HG03196 (cell line): ENCODE data around the gene LNX1.

Experiments used
- ATAC-seq: cut with Tn5 transposase; IDR thresholded peaks from one replicate; pipeline ENCODE4 v1.9.1; 2021; ENCODE audit not compliant: unreplicated experiment

Gene LNX1

GRCh38 chr4:53537606-53538005 is 53.7 kb downstream of the LNX1 start:
- no peak for ATAC-seq

- no peak for ATAC-seq
Measured at GRCh38 chr4:53536328-53536727, 55.0 kb downstream of the LNX1 start.

- no peak for ATAC-seq
Measured at GRCh38 chr4:53535567-53535966, 55.7 kb downstream of the LNX1 start.

GRCh38 chr4:53534684-53535083 is 56.6 kb downstream of the LNX1 start:
- ATAC-seq: no peak

DNA sequence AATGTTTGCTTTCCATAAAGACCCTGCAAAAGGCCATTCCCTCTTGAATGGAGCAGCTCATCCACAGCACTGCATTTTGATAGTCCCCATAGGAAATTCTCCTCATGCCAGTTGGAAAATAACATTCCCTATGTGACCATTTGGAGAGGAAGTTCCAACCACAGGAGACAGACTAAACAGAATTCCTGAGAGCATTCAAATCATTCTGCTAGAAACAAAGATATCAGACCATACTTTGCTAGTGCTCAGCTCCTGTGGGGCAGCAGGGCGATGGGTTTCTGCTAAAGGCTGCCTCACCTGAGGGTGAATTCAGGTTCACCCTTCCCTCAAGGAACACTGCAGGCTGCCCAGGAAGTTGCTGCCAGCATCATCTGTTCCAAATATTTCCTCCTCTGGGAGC is 58.8 kb downstream of the LNX1 start:
- ATAC-seq: no peak

- no peak for ATAC-seq
Measured at GRCh38 chr4:53531585-53532224, 59.6 kb downstream of the LNX1 start.

DNA sequence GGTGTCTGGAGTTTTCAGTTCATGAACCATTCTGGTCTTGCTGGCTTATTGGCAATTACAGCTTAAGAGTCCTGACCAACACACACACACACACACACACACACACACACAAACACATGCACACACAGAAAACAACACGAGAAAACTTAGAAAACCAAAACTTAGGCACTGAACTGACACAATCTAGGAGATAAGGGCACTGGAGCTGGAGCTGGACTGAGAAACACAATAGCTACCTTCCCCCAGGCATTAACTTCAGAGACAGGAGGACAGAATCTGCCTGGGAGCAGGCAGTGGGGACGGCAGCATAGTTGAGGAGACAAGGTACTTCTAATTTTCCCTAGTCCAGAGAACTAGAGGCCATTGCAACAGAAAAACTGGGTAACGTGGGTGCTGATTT is 62.3 kb downstream of the LNX1 start:
- no peak for ATAC-seq

DNA sequence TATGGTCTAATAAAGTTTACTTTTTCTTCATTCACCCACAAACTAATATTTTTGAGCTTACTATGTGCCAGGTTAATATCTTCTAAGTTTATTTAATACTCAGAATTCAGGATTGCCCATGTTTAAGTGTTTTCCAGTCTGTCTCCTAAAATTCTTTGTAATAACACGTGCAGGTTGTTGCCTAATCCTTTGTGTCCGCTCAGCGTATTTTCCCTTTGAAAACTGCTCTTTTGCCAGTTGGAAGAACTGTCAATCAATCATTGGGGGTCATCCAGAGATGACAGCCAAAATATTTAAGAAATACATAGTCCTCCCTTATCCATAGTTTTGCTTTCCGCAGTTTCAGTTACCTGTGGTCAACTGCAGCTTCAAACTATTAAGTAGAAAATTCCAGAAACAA is 63.4 kb downstream of the LNX1 start:
- ATAC-seq: no peak

- ATAC-seq: no peak
Measured at GRCh38 chr4:53527326-53527725, 64.0 kb downstream of the LNX1 start.

DNA sequence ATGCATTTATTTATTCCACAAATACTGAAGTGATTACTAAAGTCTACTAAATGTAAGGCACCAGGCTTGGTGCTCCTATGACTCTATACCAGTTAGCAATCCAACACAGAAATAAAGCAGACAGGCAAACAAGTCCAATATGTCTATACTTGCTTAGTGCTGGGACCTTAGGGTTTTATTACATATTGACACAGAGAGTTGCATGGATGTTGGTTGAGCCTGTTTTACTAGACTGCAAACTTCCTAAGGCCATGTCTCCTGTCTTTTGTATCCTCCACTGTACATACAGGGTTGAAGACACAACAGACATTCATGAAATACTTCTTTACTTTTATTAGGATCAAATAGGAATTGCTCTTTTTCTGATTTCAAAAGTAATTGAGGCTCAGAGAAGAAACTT is 69.0 kb downstream of the LNX1 start:
- no peak for ATAC-seq

GRCh38 chr4:53520116-53520515 is 71.2 kb downstream of the LNX1 start:
- ATAC-seq: no peak

GRCh38 chr4:53518807-53519206 is 72.5 kb downstream of the LNX1 start:
- ATAC-seq: no peak

GRCh38 chr4:53515076-53515475 is 76.2 kb downstream of the LNX1 start:
- no peak for ATAC-seq

DNA sequence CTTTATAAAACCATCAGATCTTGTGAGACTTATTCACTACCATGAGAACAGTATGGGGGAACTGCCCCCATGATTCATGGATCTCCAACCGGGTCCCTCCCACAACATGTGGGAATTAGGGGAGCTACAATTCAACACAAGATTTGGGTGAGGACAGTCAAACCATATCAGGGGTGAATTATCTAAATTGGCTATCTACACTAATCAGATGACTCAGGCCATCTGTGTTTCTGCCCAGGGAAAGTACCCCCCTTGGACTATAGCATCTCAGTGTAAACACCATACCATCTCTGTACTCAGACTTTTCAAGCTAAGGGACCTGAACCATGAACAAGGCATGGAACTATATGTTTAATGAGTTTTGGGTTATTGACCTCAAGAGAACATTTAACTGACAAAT is 76.8 kb downstream of the LNX1 start:
- ATAC-seq: no peak

- ATAC-seq: no peak
Measured at GRCh38 chr4:53512608-53513007, 78.7 kb downstream of the LNX1 start.

GRCh38 chr4:53511014-53511413 is 80.3 kb downstream of the LNX1 start:
- no peak for ATAC-seq

DNA sequence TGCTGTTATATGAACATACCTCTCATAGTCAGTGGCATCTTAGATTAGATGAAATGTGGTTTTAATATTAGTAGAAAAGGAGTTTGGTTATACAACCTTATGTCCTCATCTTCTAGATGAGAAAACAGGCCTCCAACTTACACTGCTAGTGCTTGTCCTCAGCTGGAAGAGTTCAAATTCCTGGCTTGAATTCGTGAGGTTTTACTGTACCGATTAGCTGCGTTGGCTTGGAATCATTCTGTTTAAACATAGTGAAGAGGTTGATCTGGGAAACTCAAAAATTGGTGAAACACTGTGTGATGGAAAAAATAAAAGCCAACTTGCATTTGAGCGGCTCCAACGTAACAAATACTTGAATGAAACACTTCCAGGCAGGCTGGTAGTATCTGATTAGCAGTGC is 81.0 kb downstream of the LNX1 start:
- ATAC-seq: no peak

DNA sequence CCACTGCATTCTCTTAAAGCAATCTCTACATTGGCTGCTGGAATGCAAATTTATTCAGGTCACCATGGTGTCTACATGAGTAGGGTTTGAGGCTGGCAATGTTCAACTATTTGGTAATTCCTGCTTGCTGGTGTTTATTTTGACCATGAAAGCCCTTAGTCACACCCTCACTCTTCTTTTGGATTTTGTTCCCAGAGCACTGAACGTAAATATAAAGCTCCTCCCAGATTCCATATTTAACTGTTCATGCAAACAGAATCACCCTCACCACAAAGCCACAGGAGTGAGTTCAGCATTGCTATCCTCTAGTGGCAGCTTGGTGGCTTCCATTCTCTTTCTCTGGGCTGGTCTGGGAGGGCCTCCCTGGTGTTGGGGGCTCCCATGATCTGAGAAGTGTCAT is 82.8 kb downstream of the LNX1 start:
- ATAC-seq: no peak

- no peak for ATAC-seq
Measured at GRCh38 chr4:53507671-53508286, 83.5 kb downstream of the LNX1 start.

- ATAC-seq: no peak
Measured at GRCh38 chr4:53507058-53507457, 84.2 kb downstream of the LNX1 start.

GRCh38 chr4:53505947-53506346 is 85.3 kb downstream of the LNX1 start:
- no peak for ATAC-seq

DNA sequence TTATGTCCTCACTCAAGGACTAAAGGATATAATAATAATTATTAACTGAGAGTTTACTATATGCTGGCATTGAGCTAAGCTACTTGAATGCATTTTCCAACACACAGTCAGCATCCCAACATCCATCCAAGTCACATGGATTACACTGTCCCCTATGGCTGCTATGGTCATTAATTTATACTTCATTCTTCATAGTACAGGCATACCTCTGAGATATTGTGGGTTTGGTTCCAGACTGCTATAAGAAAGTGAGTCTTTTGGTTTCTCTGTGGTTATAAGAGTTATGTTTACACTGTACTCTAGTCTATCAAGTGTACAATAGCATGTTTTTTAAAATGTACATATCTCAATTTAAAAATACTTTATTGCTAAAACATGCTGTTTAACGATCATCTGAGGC is 89.2 kb downstream of the LNX1 start:
- no peak for ATAC-seq

DNA sequence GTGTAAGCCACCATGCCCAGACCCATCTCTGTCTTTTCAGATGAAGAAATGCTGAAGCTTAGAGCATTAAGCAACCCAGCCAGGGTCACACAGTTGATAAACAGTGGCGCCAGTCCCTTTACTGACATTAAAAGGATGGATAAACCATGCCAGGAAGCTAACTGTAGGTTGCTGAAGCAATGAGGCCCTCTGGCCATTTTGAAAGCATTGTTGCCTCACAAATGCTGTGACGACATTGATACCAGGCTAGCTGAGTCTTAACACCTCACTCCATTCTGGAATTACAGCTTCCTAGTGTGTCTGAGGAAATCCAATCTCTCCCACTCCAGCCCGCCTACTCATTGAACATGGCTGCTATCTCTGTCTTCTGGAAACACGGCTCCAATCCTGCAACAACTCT is 89.7 kb downstream of the LNX1 start:
- ATAC-seq: no peak
